MCF 10A (cell line): ENCODE data around the gene SERPINA4. TPM values are rescaled to one million over a fixed set of nuclear protein-coding genes. Genes with fewer than 3 reads are reported as not detected.

ENCODE experiments used
- BruUV-seq: library from RNA; stranded (reverse); fragments of 400-500 nt; replicated peaks from 2 replicates; lab custom pipeline; 2021; lab: Mats Ljungman, UMichigan
- CTCF ChIA-PET: fragments of 300-600 bp; sonication (Branson Sonifier 250); formaldehyde crosslinking; extraction: SDS; loops from one replicate; lab custom pipeline; 2021; ENCODE audit warnings: antibody characterized with exemption, inconsistent platforms; lab: Yijun Ruan, JAX
- POLR2A ChIA-PET: fragments of 300-600, 350-650 bp; sonication (Branson Sonifier 250); formaldehyde crosslinking; extraction: SDS; loops from one replicate; lab custom pipeline; 2020; ENCODE audit warnings: antibody characterized with exemption, inconsistent platforms; lab: Yijun Ruan, JAX
- DNase-seq: peaks from one replicate; pipeline ENCODE4 v3.0.0-alpha.2; 2018; ENCODE audit not compliant: unreplicated experiment
- H3K27ac Mint-ChIP-seq: one replicate; pipeline ENCODE4 v1.8.0; 2022; ENCODE audit warnings: mild to moderate bottlenecking, low read depth, mixed read lengths; ENCODE audit not compliant: unreplicated experiment
- H3K27me3 Mint-ChIP-seq: one replicate; pipeline ENCODE4 v1.8.0; 2022; ENCODE audit warnings: mixed read lengths; ENCODE audit not compliant: insufficient read depth, unreplicated experiment
- H3K36me3 Mint-ChIP-seq: one replicate; pipeline ENCODE4 v1.8.0; 2022; ENCODE audit warnings: mild to moderate bottlenecking, moderate library complexity, mixed read lengths; ENCODE audit not compliant: insufficient read depth, unreplicated experiment
- H3K4me1 Mint-ChIP-seq: one replicate; pipeline ENCODE4 v1.8.0; 2022; ENCODE audit warnings: mixed read lengths; ENCODE audit not compliant: insufficient read depth, unreplicated experiment
- H3K4me3 Mint-ChIP-seq: one replicate; pipeline ENCODE4 v1.8.0; 2022; ENCODE audit warnings: mild to moderate bottlenecking, moderate library complexity, mixed read lengths; ENCODE audit not compliant: unreplicated experiment
- H3K9me3 Mint-ChIP-seq: one replicate; pipeline ENCODE4 v1.8.0; 2022; ENCODE audit warnings: mixed read lengths; ENCODE audit not compliant: unreplicated experiment
- intact Hi-C: fragments of 100-400 bp; cut with micrococcal nuclease; formaldehyde crosslinking; loops from 2 replicates; pipeline ENCODE4 v1.14.1; 2022
- total RNA-seq: library from RNA; stranded (reverse); gene quantifications from 2 replicates; pipeline ENCODE4 v1.2.3, GENCODE V29; 2022
- TF ChIP-seq, protein P1 (sequence below): fragments of 200-600 bp; IDR thresholded peaks from one replicate; pipeline ENCODE4 v1.8.0; 2022; ENCODE audit warnings: antibody characterized with exemption, mild to moderate bottlenecking; ENCODE audit not compliant: unreplicated experiment

The SERPINA4 gene
- total RNA-seq, 1 experiment from 2014 or later: not detected

DNA sequence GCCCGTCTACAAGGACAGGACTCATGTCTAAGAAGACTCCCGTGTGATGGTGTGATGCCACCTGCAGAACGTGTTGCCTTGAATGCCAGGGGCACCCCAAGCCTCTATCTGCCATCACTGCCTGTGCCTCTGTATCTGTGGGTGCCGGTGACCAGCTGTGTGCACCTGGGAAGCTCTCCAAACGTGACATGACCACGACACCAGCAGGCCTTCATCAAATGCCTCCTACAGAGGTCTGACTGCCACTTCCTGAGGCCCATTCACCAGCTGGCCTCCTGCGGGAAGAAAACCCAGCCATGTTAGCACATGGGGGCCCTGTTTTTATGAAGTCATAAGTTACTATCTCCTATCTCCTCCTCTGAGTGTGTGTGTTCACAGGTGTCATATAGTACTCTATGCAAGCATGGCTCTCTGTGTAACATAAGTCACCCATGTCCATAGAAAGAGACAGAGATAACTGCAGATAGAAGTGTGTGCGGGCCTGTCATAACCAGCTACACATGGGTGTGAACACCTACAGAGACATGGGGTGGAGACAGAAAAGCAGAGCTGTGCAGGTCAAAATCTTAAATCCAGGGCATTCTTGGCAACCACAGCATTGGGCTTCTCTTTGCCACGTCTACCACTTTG is 18.3 kb upstream of the SERPINA4 start:
- CTCF ChIA-PET: interaction anchor here (0.6 kb wide), 1 partner anchor 867 kb away, joined by 3 read pairs; no protein-coding TSS in a partner anchor
- Mint-ChIP-seq H3K9me3 (no peaks in the 10 kb centered on the region), H3K4me1 (peaks cover 9% of the 10 kb centered on the region), H3K4me3 (no peak overlapping the region), H3K36me3 (no peaks in the 10 kb centered on the region), H3K27ac (no peak overlapping the region), H3K27me3 (no peaks in the 10 kb centered on the region)
- DNase-seq: no peak
- BruUV-seq: no TSS peak
- TF ChIP-seq, protein P1, sequence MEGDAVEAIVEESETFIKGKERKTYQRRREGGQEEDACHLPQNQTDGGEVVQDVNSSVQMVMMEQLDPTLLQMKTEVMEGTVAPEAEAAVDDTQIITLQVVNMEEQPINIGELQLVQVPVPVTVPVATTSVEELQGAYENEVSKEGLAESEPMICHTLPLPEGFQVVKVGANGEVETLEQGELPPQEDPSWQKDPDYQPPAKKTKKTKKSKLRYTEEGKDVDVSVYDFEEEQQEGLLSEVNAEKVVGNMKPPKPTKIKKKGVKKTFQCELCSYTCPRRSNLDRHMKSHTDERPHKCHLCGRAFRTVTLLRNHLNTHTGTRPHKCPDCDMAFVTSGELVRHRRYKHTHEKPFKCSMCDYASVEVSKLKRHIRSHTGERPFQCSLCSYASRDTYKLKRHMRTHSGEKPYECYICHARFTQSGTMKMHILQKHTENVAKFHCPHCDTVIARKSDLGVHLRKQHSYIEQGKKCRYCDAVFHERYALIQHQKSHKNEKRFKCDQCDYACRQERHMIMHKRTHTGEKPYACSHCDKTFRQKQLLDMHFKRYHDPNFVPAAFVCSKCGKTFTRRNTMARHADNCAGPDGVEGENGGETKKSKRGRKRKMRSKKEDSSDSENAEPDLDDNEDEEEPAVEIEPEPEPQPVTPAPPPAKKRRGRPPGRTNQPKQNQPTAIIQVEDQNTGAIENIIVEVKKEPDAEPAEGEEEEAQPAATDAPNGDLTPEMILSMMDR: no peak
- POLR2A ChIA-PET: interaction anchor here (1.3 kb wide), 1 partner anchor 10 kb away, joined by 3 read pairs; no protein-coding TSS in a partner anchor
- intact Hi-C loops: no loop called here

DNA sequence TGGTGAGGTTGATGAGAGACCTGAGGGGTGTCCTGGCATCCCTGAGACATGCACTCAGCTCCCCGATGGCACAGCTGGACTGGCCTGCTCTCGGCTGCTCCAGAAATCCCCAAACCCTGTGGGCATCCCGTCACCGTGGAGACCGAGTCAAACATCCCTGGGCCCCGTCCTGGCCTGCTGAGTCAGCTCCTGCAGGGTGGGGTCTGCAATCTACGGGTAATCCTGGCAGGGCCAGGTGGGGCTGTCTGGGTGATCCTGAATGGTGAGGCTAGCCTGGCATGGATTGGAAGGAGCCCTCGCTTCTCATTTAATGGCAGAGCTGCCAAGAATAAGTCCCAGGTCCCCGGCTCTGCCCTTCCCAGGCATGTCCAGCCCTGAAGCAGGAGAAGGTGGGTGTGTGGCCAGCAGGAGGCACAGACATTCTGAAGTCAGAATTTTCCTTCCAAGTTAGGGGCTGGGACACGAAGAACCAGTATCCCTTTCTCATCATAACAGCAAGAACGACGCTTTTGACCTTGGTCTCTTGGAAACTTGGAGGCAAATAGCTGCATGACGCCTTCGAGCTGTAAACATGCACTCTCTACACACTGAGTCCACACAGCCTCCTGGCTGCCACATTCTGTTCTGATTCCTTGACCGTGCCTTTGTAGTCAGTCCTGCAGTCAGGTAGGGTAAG is 17.7 kb upstream of the SERPINA4 start:
- H3K9me3 Mint-ChIP-seq: no peaks in the 10 kb centered on the region
- no peak overlapping the region for H3K4me3 Mint-ChIP-seq
- CTCF ChIA-PET: interaction anchor here (0.6 kb wide), 1 partner anchor 868 kb away, joined by 3 read pairs; no protein-coding TSS in a partner anchor
- no peak for DNase-seq
- intact Hi-C loops: no loop called here
- peaks cover 9% of the 10 kb centered on the region for H3K4me1 Mint-ChIP-seq
- no TSS peak for BruUV-seq
- POLR2A ChIA-PET: interaction anchor here (1.3 kb wide), 1 partner anchor 11 kb away, joined by 3 read pairs; no protein-coding TSS in a partner anchor
- TF ChIP-seq, protein P1: no peak
- H3K36me3 Mint-ChIP-seq: no peaks in the 10 kb centered on the region
- H3K27me3 Mint-ChIP-seq: no peaks in the 10 kb centered on the region
- H3K27ac Mint-ChIP-seq: no peak overlapping the region

DNA sequence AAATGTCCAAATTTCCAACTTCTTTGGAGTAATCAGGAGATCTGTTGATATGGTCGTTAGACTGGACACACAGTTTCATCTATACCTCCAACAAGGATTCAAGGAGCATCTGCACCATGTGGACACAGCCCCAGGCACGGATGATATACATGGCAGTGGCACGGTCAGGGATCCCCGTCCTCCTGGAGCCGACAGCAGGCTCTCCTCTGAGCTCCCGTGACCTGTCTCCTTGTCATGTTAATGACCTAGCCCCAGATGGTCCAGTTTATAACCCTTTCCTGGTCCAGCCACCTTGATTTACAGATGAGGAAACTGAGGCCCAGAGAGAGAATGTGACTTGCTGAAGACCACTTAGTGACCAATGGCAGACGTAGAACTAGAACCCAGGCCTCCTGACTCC is 16.5 kb upstream of the SERPINA4 start:
- CTCF ChIA-PET: interaction anchor here (0.6 to 1.3 kb wide), 4 partner anchors 11 to 479 kb away, joined by 3 read pairs; no protein-coding TSS in a partner anchor
- intact Hi-C loops: no loop called here
- no peaks in the 10 kb centered on the region for H3K27me3 Mint-ChIP-seq

More for the DNA sequence above, 16.5 kb upstream of the SERPINA4 start:
- TF ChIP-seq, protein P1: no peak
- no peaks in the 10 kb centered on the region for H3K9me3 Mint-ChIP-seq
- no TSS peak for BruUV-seq
- DNase-seq: no peak
- H3K27ac Mint-ChIP-seq: no peak overlapping the region
- H3K4me1 Mint-ChIP-seq: peaks cover 9% of the 10 kb centered on the region
- H3K4me3 Mint-ChIP-seq: no peak overlapping the region
- H3K36me3 Mint-ChIP-seq: no peaks in the 10 kb centered on the region
- POLR2A ChIA-PET: interaction anchor here (0.6 kb wide), 1 partner anchor 55 kb away, joined by 3 read pairs; no protein-coding TSS in a partner anchor
